ENCODE measurements around the gene IFI27L2. TPM values are rescaled to one million over a fixed set of nuclear protein-coding genes. Genes with fewer than 3 reads are reported as not detected.

IFI27L2 gene
- total and polyA plus RNA-seq, 2 donors (not counting 1 experiment from before 2014, with no cell fraction given): 91.4 to 225 TPM

DNA sequence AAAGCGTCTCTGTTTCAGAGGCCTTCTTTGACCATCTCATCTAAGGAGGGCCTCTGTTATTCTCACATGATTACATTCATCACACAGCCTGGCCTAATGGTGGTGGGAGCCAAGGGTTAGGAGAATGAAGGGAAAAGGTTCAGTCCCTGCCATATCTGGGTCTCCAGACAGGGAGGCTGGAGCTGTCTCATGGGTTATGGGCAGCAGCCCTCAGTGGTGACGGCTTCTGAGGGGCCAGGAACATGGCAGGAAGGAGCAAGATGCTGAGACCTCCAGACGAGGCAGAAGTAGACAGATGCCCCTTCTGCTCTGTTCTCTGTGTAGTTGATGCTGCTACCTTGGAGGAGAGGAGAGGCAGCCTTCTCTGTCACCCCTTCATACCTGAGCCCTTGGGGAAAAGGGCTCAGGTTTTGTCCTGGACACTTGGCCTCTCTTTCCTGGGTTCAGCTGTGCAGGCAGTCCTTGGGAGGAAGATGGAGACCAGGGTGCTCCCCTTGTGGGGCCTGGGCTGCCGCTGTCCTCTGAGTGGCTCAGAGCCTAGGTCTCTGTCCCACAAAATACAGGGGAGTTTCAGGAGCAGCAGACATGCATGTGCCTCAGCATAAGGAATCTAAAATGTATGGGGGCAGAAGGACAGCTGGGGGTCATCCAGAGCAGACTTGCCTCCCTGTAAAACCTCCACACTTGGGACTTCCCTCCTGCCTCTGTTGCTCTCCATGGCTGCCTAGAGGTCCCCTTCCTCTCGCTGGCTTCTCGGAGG is 3.6 kb downstream of the IFI27L2 start:
- TF ChIP-seq, protein P1, sequence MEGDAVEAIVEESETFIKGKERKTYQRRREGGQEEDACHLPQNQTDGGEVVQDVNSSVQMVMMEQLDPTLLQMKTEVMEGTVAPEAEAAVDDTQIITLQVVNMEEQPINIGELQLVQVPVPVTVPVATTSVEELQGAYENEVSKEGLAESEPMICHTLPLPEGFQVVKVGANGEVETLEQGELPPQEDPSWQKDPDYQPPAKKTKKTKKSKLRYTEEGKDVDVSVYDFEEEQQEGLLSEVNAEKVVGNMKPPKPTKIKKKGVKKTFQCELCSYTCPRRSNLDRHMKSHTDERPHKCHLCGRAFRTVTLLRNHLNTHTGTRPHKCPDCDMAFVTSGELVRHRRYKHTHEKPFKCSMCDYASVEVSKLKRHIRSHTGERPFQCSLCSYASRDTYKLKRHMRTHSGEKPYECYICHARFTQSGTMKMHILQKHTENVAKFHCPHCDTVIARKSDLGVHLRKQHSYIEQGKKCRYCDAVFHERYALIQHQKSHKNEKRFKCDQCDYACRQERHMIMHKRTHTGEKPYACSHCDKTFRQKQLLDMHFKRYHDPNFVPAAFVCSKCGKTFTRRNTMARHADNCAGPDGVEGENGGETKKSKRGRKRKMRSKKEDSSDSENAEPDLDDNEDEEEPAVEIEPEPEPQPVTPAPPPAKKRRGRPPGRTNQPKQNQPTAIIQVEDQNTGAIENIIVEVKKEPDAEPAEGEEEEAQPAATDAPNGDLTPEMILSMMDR (conservative IDR thresholded peaks at IDR 0.05 in 1 of 2, IDR thresholded peaks at IDR 0.05 in 1 of 2; ENCODE audit: low read depth in 1 of 2, low read length in 2 of 2): no peak
- TF ChIP-seq EZH2 (IDR thresholded peaks at IDR 0.05; ENCODE audit: low read length, missing control alignments): no peak
- DNase-seq (ENCODE audit: low read depth in 2 of 2): no peak
- no peak overlapping the region for H3K4me3 ChIP-seq (replicated peaks in 1 of 4; ENCODE audit: control extremely low read depth in 1 of 4, insufficient read depth in 1 of 4, low read depth in 3 of 4, low read length in 4 of 4)
- peaks cover 8% of the 10 kb centered on the region for H3K36me3 ChIP-seq (ENCODE audit: control insufficient read depth, insufficient read depth, low read length)
- H3K27ac ChIP-seq (ENCODE audit: insufficient read depth, low read length): no peak overlapping the region
- no peak overlapping the region for H2AFZ ChIP-seq (ENCODE audit: low read length)
- no peaks in the 10 kb centered on the region for H3K79me2 ChIP-seq (ENCODE audit: control insufficient read depth, insufficient read depth, low read length)
- no peaks in the 10 kb centered on the region for H3K9me3 ChIP-seq (ENCODE audit: control insufficient read depth, insufficient read depth, low read depth, low read length)
- H3K9ac ChIP-seq (ENCODE audit: insufficient read depth, low read length): no peak overlapping the region
- no peaks in the 10 kb centered on the region for H3K27me3 ChIP-seq (ENCODE audit: control insufficient read depth, insufficient read depth, low read length)
- H4K20me1 ChIP-seq (ENCODE audit: control insufficient read depth, extremely low read depth, insufficient read depth, low read length): no peaks in the 10 kb centered on the region
- H3K4me2 ChIP-seq (ENCODE audit: extremely low read depth, insufficient read depth, low read length): no peak overlapping the region
- H3K4me1 ChIP-seq (ENCODE audit: control insufficient read depth, extremely low read depth, insufficient read depth, low read length): peaks cover 2% of the 10 kb centered on the region

DNA sequence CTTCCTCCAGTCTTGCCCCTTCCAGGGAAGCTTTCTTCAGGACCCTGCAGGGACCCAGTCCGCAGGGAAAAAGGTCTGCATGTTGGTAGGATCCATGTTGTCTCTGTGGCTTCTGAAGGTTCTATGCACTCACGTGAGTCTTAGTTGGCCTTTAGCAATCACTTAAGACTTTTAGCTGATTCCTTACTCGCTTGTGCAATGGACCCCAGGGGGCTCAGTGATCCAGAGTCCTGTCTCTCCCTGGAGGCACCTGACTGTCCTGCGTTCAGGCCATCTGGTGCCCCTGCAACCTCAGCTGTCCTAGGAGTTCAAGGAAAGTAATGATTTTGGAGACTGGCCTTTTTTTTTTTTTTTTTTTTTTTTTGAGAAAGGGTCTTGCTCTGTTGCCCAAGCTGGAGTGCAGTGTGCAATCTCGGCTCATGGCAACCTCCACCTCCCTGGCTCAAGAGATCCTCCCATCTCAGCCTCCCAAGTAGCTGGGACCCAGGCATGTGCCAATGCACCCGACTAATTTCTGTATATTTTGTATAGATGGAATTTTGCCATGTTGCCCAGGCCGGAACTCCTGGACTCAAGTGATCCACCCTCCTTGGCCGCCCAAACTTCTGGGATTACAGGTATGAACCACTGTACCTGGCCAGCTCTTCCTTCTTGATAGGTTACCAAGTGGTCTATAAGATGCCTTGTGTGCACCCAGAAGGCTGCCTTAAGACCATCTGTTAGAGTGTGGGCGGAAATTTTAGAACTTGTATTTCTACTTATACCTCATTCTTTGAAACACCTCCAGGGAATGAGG is 4.6 kb downstream of the IFI27L2 start:
- Histone ChIP-seq H4K20me1 (ENCODE audit: control insufficient read depth, extremely low read depth, insufficient read depth, low read length) (no peaks in the 10 kb centered on the region), H3K36me3 (ENCODE audit: control insufficient read depth, insufficient read depth, low read length) (peaks cover 8% of the 10 kb centered on the region), H3K4me1 (ENCODE audit: control insufficient read depth, extremely low read depth, insufficient read depth, low read length) (peaks cover 2% of the 10 kb centered on the region), H3K27ac (ENCODE audit: insufficient read depth, low read length) (no peak overlapping the region), H3K27me3 (ENCODE audit: control insufficient read depth, insufficient read depth, low read length) (no peaks in the 10 kb centered on the region), H3K4me3 (replicated peaks in 1 of 4; ENCODE audit: control extremely low read depth in 1 of 4, insufficient read depth in 1 of 4, low read depth in 3 of 4, low read length in 4 of 4) (no peak overlapping the region), H3K9ac (ENCODE audit: insufficient read depth, low read length) (no peak overlapping the region), H3K79me2 (ENCODE audit: control insufficient read depth, insufficient read depth, low read length) (no peaks in the 10 kb centered on the region), H3K9me3 (ENCODE audit: control insufficient read depth, insufficient read depth, low read depth, low read length) (no peaks in the 10 kb centered on the region), H2AFZ (ENCODE audit: low read length) (no peak overlapping the region), H3K4me2 (ENCODE audit: extremely low read depth, insufficient read depth, low read length) (no peak overlapping the region)
- no peak for DNase-seq (ENCODE audit: low read depth in 2 of 2)
- TF ChIP-seq EZH2 (IDR thresholded peaks at IDR 0.05; ENCODE audit: low read length, missing control alignments): no peak
- TF ChIP-seq, protein P1 (conservative IDR thresholded peaks at IDR 0.05 in 1 of 2, IDR thresholded peaks at IDR 0.05 in 1 of 2; ENCODE audit: low read depth in 1 of 2, low read length in 2 of 2): no peak

DNA sequence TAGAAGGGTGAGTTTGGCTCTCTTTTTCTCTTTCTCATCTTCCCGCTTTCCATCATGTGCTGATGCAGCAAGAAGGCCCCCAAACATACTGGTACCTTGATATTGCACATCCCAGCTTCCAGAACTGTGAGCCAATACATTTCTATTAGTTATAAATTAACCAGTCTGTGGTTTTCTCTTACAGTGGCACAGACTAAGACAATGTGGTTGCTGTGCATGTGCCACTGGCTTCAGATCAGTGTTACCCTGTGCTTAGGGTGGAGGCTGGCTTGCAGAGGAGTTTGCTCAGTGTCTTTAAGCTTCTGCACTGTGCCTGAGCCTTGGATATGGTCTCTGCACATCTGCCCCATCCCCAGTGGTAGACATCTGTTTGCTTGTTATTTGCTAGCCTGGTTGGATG is 5.5 kb downstream of the IFI27L2 start:
- Histone ChIP-seq H3K4me3 (replicated peaks in 1 of 4; ENCODE audit: control extremely low read depth in 1 of 4, insufficient read depth in 1 of 4, low read depth in 3 of 4, low read length in 4 of 4) (no peak overlapping the region), H3K4me1 (ENCODE audit: control insufficient read depth, extremely low read depth, insufficient read depth, low read length) (peaks cover 2% of the 10 kb centered on the region), H3K27me3 (ENCODE audit: control insufficient read depth, insufficient read depth, low read length) (no peaks in the 10 kb centered on the region), H3K36me3 (ENCODE audit: control insufficient read depth, insufficient read depth, low read length) (peaks cover 8% of the 10 kb centered on the region), H3K79me2 (ENCODE audit: control insufficient read depth, insufficient read depth, low read length) (no peaks in the 10 kb centered on the region), H3K9ac (ENCODE audit: insufficient read depth, low read length) (no peak overlapping the region), H3K27ac (ENCODE audit: insufficient read depth, low read length) (no peak overlapping the region), H2AFZ (ENCODE audit: low read length) (no peak overlapping the region), H3K9me3 (ENCODE audit: control insufficient read depth, insufficient read depth, low read depth, low read length) (no peaks in the 10 kb centered on the region), H4K20me1 (ENCODE audit: control insufficient read depth, extremely low read depth, insufficient read depth, low read length) (no peaks in the 10 kb centered on the region), H3K4me2 (ENCODE audit: extremely low read depth, insufficient read depth, low read length) (no peak overlapping the region)
- no peak for DNase-seq (ENCODE audit: low read depth in 2 of 2)
- TF ChIP-seq, protein P1 (conservative IDR thresholded peaks at IDR 0.05 in 1 of 2, IDR thresholded peaks at IDR 0.05 in 1 of 2; ENCODE audit: low read depth in 1 of 2, low read length in 2 of 2): no peak
- no peak for TF ChIP-seq EZH2 (IDR thresholded peaks at IDR 0.05; ENCODE audit: low read length, missing control alignments)
